Lower leg skin (tissue), 3 donors: ENCODE data around the gene ZDHHC3.

ENCODE experiments used
- CTCF ChIP-seq, 3 donors: fragments of 450-650 bp; IDR thresholded peaks; one replicate each; pipeline ENCODE4 v1.5.1; 2016; ENCODE audit warnings: antibody characterized with exemption in 3 of 3, mild to moderate bottlenecking in 3 of 3, moderate library complexity in 2 of 3
- POLR2A ChIP-seq, 2 donors: fragments of 450-650 bp; IDR thresholded peaks; one replicate each; pipeline ENCODE4 v1.6.1; 2016 to 2017; ENCODE audit warnings: antibody characterized with exemption in 2 of 2, mild to moderate bottlenecking in 1 of 2, moderate library complexity in 1 of 2

GRCh38 chr3:45020534-45020933 is 44.6 kb upstream of the ZDHHC3 start:
- TF ChIP-seq CTCF (IDR thresholded peaks at IDR 0.05) (no peak), POLR2A (IDR thresholded peaks at IDR 0.05) (no peak)
